Liver (tissue), 9 donors: Measurements from ENCODE around the gene ADAMTS6. TPM values are rescaled to one million over a fixed set of nuclear protein-coding genes. Genes with fewer than 3 reads are reported as not detected.

Experiments
- DNase-seq: peaks from one replicate; pipeline ENCODE4 v3.0.0-alpha.2; 2017; ENCODE audit warnings: low spot score
- H3K27ac ChIP-seq, 2 donors: one replicate each; pipeline ENCODE4 v1.7.0; 2013; ENCODE audit warnings: inconsistent platforms in 2 of 2, low read length in 2 of 2, control low read depth in 1 of 2, low read depth in 1 of 2, mild to moderate bottlenecking in 1 of 2
- H3K27me3 ChIP-seq, 4 donors: one replicate each; pipeline versions ENCODE4 v1.6.1 to v1.7.0; 2013; ENCODE audit warnings: low read length in 3 of 4, inconsistent platforms in 1 of 4, mild to moderate bottlenecking in 1 of 4, moderate library complexity in 1 of 4; ENCODE audit not compliant: control insufficient read depth in 4 of 4, insufficient read depth in 4 of 4
- H3K36me3 ChIP-seq, 4 donors: one replicate each; pipeline versions ENCODE4 v1.6.1 to v1.7.0; 2013; ENCODE audit warnings: low read length in 3 of 4, mild to moderate bottlenecking in 3 of 4, low read depth in 1 of 4, moderate library complexity in 1 of 4; ENCODE audit not compliant: control insufficient read depth in 4 of 4, insufficient read depth in 3 of 4
- H3K4me1 ChIP-seq, 4 donors: one replicate each; pipeline versions ENCODE4 v1.6.1 to v1.7.0; 2013; ENCODE audit warnings: low read length in 3 of 4, mild to moderate bottlenecking in 3 of 4, moderate library complexity in 1 of 4; ENCODE audit not compliant: control insufficient read depth in 4 of 4, insufficient read depth in 4 of 4
- H3K4me3 ChIP-seq, 3 donors: one replicate each; pipeline versions ENCODE4 v1.6.1 to v1.7.0; 2013; ENCODE audit warnings: low read length in 3 of 3, control low read depth in 1 of 3, low read depth in 1 of 3, mild to moderate bottlenecking in 1 of 3
- H3K9ac ChIP-seq, 2 donors: one replicate each; pipeline ENCODE4 v1.7.0; 2013; ENCODE audit warnings: low read length in 2 of 2, mild to moderate bottlenecking in 2 of 2, moderate library complexity in 2 of 2, control low read depth in 1 of 2, low read depth in 1 of 2
- H3K9me3 ChIP-seq, 4 donors: one replicate each; pipeline versions ENCODE4 v1.6.1 to v1.7.0; 2013; ENCODE audit warnings: low read length in 3 of 4; ENCODE audit not compliant: control insufficient read depth in 4 of 4
- ATF3 ChIP-seq: IDR thresholded peaks from 2 replicates; pipeline ENCODE4 v1.6.1; 2016; ENCODE audit warnings: antibody characterized with exemption
- CTCF ChIP-seq: fragments of 150-350 bp; IDR thresholded peaks from 2 replicates; pipeline ENCODE4 v1.5.1; 2017; ENCODE audit warnings: improper control_type of control experiment, low read depth, low read length; ENCODE audit not compliant: missing input control
- EGR1 ChIP-seq, 2 donors: IDR thresholded peaks; 2 replicates each; pipeline ENCODE4 v1.6.1; 2016 to 2018; ENCODE audit warnings: antibody characterized with exemption in 2 of 2, low read depth in 2 of 2
- FOXA1 ChIP-seq: IDR thresholded peaks from 2 replicates; pipeline ENCODE4 v1.6.1; 2016; ENCODE audit warnings: antibody characterized with exemption
- FOXA2 ChIP-seq: IDR thresholded peaks from 2 replicates; pipeline ENCODE4 v1.6.1; 2016; ENCODE audit warnings: antibody characterized with exemption
- GABPA ChIP-seq, 2 donors: IDR thresholded peaks in 1 of 2; conservative IDR thresholded peaks in 1 of 2; 2 replicates each; pipeline ENCODE4 v1.6.1; 2016; ENCODE audit warnings: antibody characterized with exemption in 2 of 2, mild to moderate bottlenecking in 1 of 2, moderate library complexity in 1 of 2
- HNF4A ChIP-seq, 2 donors: conservative IDR thresholded peaks; 2 replicates each; pipeline ENCODE4 v1.6.1; 2016; ENCODE audit warnings: antibody characterized with exemption in 2 of 2, mild to moderate bottlenecking in 2 of 2
- HNF4G ChIP-seq: IDR thresholded peaks from 2 replicates; pipeline ENCODE4 v1.6.1; 2016; ENCODE audit warnings: antibody characterized with exemption
- JUND ChIP-seq, 2 donors: IDR thresholded peaks; 2 replicates each; pipeline ENCODE4 v1.6.1; 2016; ENCODE audit warnings: antibody characterized with exemption in 2 of 2
- MAX ChIP-seq: IDR thresholded peaks from 2 replicates; pipeline ENCODE4 v1.6.1; 2016; ENCODE audit warnings: antibody characterized with exemption
- NR2F2 ChIP-seq: IDR thresholded peaks from 2 replicates; pipeline ENCODE4 v1.6.1; 2016; ENCODE audit warnings: antibody characterized with exemption
- RAD21 ChIP-seq, 2 donors: IDR thresholded peaks; 2 replicates each; pipeline ENCODE4 v1.6.1; 2016; ENCODE audit warnings: antibody characterized with exemption in 2 of 2, mild to moderate bottlenecking in 2 of 2
- REST ChIP-seq: IDR thresholded peaks from 2 replicates; pipeline ENCODE4 v1.6.1; 2016; ENCODE audit warnings: antibody characterized with exemption, mild to moderate bottlenecking
- RXRA ChIP-seq, 2 donors: IDR thresholded peaks; 2 replicates each; pipeline ENCODE4 v1.6.1; 2017 to 2018; ENCODE audit warnings: antibody characterized with exemption in 2 of 2, mild to moderate bottlenecking in 1 of 2
- SP1 ChIP-seq: IDR thresholded peaks from 2 replicates; pipeline ENCODE4 v1.6.1; 2018; ENCODE audit warnings: antibody characterized with exemption, mild to moderate bottlenecking
- TAF1 ChIP-seq: conservative IDR thresholded peaks from 2 replicates; pipeline ENCODE4 v1.6.1; 2016; ENCODE audit warnings: antibody characterized with exemption, mild to moderate bottlenecking
- YY1 ChIP-seq: IDR thresholded peaks from 2 replicates; pipeline ENCODE4 v1.6.1; 2016; ENCODE audit warnings: antibody characterized with exemption, mild to moderate bottlenecking
- WGBS: extraction: QIAGEN DNeasy Blood & Tissue Kit; methylation state at CpG from one replicate; pipeline ENCODE4 v1.1.7; 2013; 5-methylcytosine and 5-hydroxymethylcytosine counted together
- polyA plus RNA-seq, 2 donors: library from polyadenylated mRNA; stranded (reverse) in 1 of 2; unstranded in 1 of 2; fragments of 200-250 nt in 1 of 2; fragments of >200 nt in 1 of 2; fragmentation: Nextera tagmentation in 1 of 2; extraction: Ambion mirVana in 1 of 2; gene quantifications; one replicate each; pipeline versions ENCODE4 v1.2.1 to v1.2.3, GENCODE V29; 2013 to 2015
- total RNA-seq, 2 donors: library from RNA; depleted of rRNA; stranded (reverse); fragments of >200 nt; gene quantifications; one replicate each; pipeline ENCODE4 v1.2.3, GENCODE V29; 2014
- TF ChIP-seq, protein P1 (sequence below): IDR thresholded peaks from 2 replicates; pipeline ENCODE4 v1.6.1; 2016; ENCODE audit warnings: antibody characterized with exemption
- donor health status: healthy.
- donor health status: healthy.
- donor health status: healthy.
- donor health status: healthy.
- donor health status: healthy.

The ADAMTS6 gene
- total and polyA plus RNA-seq, 4 donors, result 0.06 to 2.0 (median 0.59) TPM

GRCh38 chr5:65113771-65114170 is 367.9 kb downstream of the ADAMTS6 start:
- no peak overlapping the region for H3K9ac ChIP-seq
- 86% methylated on average over 2 of the region's 2 CpGs for WGBS
- H3K27me3 ChIP-seq, result no peaks in the 10 kb centered on the region
- no peak overlapping the region for H3K27ac ChIP-seq
- H3K9me3 ChIP-seq, result peaks cover 0 to 11% (median 0%) of the 10 kb centered on the region in 4 donors
- H3K36me3 ChIP-seq, result no peaks in the 10 kb centered on the region
- H3K4me3 ChIP-seq, result no peak overlapping the region
- no peak for DNase-seq
- peaks cover 0 to 2% (median 0%) of the 10 kb centered on the region in 4 donors for H3K4me1 ChIP-seq
- no peak for TF ChIP-seq JUND (IDR thresholded peaks at IDR 0.05)
- TF ChIP-seq HNF4A (conservative IDR thresholded peaks at IDR 0.05), result no peak
- TF ChIP-seq EGR1 (IDR thresholded peaks at IDR 0.05; ENCODE audit: low read depth in 2 of 2), result no peak
- no peak for TF ChIP-seq RXRA (IDR thresholded peaks at IDR 0.05)
- TF ChIP-seq MAX, result no peak
- TF ChIP-seq GABPA (IDR thresholded peaks at IDR 0.05 in 1 of 2, conservative IDR thresholded peaks at IDR 0.05 in 1 of 2), result no peak
- TF ChIP-seq FOXA1, result no peak
- no peak for TF ChIP-seq CTCF
- TF ChIP-seq REST, result no peak
- TF ChIP-seq SP1, result no peak
- no peak for TF ChIP-seq RAD21 (IDR thresholded peaks at IDR 0.05)
- no peak for TF ChIP-seq YY1
- TF ChIP-seq FOXA2, result no peak
- TF ChIP-seq HNF4G, result no peak
- no peak for TF ChIP-seq NR2F2
- no peak for TF ChIP-seq TAF1

GRCh38 chr5:65111961-65112658 is 369.6 kb downstream of the ADAMTS6 start:
- no peaks in the 10 kb centered on the region for H3K36me3 ChIP-seq
- no peak for DNase-seq
- H3K27me3 ChIP-seq, result no peaks in the 10 kb centered on the region
- H3K9ac ChIP-seq, result no peak overlapping the region
- H3K9me3 ChIP-seq, result no peaks in the 10 kb centered on the region
- 40% methylated on average over 12 of the region's 12 CpGs for WGBS
- no peak overlapping the region for H3K27ac ChIP-seq
- H3K4me1 ChIP-seq, result peaks cover 0 to 2% (median 0%) of the 10 kb centered on the region in 4 donors
- H3K4me3 ChIP-seq, result no peak overlapping the region
- TF ChIP-seq CTCF, result no peak
- TF ChIP-seq NR2F2, result no peak
- TF ChIP-seq SP1, result no peak
- TF ChIP-seq FOXA2, result no peak
- peak in 1 of 2 donors; percentile 36 for TF ChIP-seq RAD21 (IDR thresholded peaks at IDR 0.05)
- peak; percentile 52 for TF ChIP-seq MAX
- TF ChIP-seq FOXA1, result peak; percentile 26
- no peak for TF ChIP-seq EGR1 (IDR thresholded peaks at IDR 0.05; ENCODE audit: low read depth in 2 of 2)
- no peak for TF ChIP-seq ATF3
- TF ChIP-seq TAF1, result no peak
- TF ChIP-seq HNF4G, result no peak
- TF ChIP-seq RXRA (IDR thresholded peaks at IDR 0.05), result peak; percentile 6 to 81
- TF ChIP-seq JUND (IDR thresholded peaks at IDR 0.05), result peak in 1 of 2 donors; percentile 54
- TF ChIP-seq, protein P1, sequence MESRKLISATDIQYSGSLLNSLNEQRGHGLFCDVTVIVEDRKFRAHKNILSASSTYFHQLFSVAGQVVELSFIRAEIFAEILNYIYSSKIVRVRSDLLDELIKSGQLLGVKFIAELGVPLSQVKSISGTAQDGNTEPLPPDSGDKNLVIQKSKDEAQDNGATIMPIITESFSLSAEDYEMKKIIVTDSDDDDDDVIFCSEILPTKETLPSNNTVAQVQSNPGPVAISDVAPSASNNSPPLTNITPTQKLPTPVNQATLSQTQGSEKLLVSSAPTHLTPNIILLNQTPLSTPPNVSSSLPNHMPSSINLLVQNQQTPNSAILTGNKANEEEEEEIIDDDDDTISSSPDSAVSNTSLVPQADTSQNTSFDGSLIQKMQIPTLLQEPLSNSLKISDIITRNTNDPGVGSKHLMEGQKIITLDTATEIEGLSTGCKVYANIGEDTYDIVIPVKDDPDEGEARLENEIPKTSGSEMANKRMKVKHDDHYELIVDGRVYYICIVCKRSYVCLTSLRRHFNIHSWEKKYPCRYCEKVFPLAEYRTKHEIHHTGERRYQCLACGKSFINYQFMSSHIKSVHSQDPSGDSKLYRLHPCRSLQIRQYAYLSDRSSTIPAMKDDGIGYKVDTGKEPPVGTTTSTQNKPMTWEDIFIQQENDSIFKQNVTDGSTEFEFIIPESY, result peak; percentile 55
- TF ChIP-seq HNF4A (conservative IDR thresholded peaks at IDR 0.05), result peak; percentile 15 to 84
- peak; percentile 97 for TF ChIP-seq YY1
